HG03521 (cell line): ENCODE measurements around the gene SNAP25.

Experiments
- ATAC-seq: cut with Tn5 transposase; IDR thresholded peaks from one replicate; pipeline ENCODE4 v1.9.1; 2021; ENCODE audit warnings: mild to moderate bottlenecking, moderate library complexity; ENCODE audit not compliant: unreplicated experiment

SNAP25 gene

DNA sequence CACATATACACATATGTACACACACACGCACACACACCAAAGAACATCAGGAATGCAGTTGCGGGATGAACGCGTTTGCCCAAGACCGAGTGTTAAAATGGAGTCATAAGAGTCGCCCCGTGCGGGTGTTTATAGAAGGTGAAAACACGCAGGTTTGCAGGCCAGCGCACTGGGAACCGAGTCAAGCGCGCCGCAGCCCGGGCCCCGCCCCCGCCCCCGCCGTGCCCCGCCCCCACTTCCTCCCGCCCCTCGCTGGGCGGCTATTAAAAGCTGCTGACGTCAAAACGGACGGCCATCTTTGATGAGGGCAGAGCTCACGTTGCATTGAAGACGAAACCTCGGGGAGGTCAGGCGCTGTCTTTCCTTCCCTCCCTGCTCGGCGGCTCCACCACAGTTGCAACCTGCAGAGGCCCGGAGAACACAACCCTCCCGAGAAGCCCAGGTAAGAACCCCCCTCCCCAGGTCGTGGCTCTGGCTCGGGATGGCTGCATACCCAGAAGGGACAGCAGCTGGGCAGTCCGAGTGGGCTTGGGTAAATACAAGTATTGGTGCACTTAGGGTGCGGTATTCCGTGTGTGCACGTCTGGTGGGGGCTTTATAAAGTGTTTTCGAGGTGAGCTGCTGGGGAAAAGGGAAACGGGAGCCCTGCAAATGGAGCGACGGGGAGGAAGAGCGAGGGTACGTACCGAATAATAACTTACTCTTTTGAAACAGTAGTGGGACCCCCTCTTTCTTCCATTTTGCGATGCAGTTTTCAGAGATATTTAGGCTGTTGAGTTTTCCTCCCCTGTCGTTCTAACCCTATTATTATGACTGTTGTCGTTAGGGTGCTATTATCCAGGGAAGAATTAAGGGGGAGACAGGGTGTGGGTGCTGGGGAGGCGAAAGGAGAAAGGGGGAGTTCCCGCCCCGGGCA, at the start of gene SNAP25:
Gene SNAP25 (plus strand): TSS at position 295 of the 916 bp plus-strand sequence. CDS start 56,662 bp downstream, outside the sequence.
- no peak for ATAC-seq

DNA sequence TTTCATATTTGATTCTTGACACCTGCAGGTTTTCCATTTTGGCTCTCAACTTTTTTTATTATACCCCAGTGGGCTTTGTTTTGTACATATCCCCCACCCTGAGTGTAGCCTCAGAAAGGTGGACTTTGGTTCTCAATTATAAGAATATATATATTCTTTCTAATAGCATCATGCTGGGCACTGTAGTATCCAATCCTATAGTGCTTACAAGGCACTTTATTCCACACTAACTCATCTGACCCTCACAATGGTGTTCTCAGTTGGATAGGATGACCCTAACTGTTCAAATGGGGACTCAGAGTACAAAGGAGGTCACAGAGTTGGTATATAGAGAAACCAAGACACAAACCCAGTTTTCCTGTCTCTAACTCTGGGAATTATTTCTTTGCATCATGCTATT, 48.9 kb upstream of the SNAP25 start:
- no peak for ATAC-seq

DNA sequence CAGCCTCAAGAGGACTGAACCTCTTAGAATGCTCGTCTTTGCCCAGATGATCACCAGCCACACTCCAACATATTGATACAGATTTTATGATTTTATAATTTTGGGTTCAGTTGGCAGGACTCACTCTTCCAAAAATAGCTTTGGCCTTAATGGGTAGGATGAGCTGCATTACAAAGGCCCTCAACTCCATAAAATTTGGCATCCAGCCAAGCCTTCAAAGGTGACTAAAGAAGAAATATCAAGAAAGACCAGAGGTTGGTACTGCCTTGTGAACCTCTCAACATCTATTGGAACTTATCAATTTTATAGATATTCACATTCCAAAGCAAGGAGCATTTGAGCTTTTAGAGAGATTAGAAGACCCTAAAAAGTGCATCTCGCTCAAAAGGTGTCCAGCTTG, 48.4 kb upstream of the SNAP25 start:
- ATAC-seq: no peak

DNA sequence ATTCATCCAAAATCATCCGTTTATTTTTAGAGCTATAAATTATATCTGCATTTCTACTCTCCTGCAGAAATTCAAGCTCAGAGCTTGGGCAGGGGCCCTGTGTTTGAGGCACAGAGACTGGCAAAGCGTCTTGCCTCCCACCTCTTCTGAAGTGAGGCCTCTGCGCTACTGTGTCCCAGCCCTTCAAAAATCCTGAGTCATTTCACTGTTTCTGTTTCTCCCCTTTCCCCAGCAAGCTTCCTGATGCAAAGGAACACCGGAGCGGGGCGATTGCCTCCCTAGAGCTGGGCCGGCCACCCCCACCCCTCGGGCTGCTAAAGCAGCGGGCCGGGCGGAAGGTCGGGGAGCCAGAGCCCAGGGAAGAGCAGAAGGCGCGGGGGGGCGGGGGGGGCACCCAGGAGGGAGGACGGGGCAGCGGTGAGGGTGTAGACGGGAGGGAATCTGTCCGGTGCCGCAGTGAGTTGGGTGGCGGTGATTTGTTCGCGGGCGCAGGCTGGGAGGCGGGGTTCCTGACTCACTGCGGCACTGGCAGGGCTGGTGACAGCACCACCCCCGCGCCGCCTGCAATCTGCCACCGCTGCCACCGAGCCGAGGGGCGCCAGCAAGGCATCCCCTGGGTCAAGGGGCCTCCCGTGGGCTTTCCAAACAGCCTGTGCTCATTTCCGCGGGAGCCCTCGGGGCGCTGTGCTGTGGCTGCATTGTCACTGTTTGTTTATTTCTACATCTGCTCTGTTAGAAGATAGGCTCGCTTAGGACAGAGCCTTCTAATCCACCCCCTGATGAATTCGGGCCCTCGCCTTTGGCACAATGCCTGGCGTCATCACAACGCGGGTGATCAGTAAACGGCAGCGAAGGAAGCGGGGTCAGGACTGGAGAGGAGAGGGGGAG, 46.5 kb upstream of the SNAP25 start:
- no peak for ATAC-seq

DNA sequence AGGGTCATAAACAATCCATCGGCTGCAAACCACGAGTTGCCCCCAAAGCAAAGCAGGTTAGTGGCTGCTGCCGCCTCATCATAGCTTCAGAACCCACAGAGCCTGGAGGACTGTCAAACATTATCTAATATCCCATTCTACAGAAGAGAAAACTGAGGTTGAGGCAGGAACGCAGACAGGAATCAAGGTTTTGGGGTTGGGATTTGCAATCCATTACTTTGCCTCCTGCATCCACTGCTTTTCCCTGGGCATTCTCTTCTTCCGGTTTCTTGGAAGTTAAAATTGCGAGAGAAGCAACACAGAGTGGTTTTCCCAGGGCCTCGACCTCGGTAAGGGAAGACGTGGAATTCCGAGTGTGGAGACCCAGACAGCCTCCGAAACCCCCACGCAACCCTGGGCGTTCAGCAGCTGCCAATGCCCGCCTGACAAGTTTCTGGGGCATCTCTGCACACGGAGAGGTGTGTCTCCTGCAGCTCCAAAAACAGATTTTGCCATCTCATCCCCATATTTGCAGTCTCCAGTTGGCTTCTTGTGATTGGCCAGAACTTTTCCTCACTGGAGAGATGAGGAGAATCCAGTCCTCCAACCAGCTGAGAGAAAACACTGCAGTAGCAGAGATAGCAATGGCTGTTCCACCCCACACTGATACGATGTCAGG, 45.5 kb upstream of the SNAP25 start:
- no peak for ATAC-seq

DNA sequence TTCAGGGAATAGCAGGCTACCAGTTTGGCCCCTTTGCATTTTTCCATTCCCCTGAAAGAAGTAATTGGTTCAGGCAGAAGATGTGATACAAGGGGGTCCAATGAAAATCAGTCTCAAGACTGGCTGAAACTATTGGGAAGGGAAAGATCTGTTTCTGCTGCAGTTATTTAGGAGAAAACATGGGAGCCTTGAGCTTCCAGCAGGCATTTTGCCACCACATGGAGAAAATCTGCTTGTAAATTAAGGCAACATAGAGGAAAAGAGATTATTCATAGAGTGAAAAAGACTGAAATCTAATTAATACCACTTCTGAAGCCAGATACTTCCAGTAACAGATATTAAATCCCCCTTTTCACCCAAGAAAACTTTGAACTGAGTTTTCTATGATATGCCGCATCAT, 44.2 kb upstream of the SNAP25 start:
- no peak for ATAC-seq

DNA sequence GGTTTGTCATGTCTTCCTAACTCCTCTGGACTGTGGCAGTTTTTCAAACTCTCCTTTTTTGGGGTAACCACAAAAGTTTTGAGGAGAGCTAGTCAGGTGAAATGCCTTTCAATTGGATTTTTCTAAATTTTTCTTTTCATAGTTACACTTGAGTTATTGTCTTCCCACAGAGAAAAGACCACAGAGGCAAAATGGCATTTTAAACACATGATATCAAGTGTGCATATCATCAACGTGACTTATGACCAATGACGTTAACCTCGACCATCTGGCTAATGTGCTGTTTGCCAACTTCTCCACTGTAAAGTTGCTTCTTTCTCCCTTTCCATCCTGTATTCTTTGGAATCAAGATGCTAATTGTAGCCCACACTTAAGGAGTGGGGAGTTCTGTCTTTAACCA, 41.3 kb upstream of the SNAP25 start:
- no peak for ATAC-seq

DNA sequence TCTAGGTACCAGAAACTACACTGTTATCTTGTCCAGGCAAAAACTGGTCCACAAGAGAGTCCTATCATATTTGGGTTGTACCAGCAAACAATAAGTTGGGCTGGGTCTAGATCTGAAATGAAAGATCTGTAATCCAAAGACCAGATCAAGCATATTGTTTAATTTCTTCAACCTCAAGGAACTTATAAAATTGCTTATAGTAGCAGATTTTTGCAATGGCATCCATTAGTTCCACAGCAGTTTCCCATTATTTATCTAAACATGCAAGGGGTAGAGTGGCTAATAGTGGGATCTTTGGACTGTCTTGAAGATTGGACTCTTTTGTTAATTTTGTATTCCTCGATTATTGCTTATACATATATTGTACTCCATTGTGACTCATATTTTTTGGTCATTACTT, 40.5 kb upstream of the SNAP25 start:
- no peak for ATAC-seq

DNA sequence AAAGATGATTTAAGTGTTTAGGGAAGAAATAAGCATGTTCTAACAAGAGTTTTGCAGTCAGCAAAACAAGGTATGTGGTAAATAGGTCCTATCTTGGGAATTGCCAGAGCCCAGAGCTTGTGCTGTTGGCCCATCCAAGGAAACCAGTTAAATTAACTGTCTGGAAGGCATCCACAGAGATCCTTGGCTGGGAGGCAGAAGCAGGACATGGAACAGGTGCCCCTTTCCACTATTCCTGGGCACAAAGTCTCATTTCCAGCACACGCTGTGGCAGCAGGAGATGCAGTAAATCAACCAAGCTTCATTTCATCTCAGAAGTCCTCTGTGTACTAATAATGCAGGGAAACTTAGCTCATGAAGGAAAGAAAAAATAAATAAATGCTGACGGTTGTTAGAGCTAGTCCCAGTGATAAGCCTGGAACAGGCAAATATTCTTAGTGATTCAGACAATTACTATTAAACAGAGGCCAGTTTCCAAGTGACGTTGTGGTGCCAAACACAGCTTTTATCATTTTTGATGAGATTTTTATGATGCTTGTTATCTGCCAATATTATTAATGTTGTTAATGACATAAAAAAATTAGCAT, 39.8 kb upstream of the SNAP25 start:
- no peak for ATAC-seq

DNA sequence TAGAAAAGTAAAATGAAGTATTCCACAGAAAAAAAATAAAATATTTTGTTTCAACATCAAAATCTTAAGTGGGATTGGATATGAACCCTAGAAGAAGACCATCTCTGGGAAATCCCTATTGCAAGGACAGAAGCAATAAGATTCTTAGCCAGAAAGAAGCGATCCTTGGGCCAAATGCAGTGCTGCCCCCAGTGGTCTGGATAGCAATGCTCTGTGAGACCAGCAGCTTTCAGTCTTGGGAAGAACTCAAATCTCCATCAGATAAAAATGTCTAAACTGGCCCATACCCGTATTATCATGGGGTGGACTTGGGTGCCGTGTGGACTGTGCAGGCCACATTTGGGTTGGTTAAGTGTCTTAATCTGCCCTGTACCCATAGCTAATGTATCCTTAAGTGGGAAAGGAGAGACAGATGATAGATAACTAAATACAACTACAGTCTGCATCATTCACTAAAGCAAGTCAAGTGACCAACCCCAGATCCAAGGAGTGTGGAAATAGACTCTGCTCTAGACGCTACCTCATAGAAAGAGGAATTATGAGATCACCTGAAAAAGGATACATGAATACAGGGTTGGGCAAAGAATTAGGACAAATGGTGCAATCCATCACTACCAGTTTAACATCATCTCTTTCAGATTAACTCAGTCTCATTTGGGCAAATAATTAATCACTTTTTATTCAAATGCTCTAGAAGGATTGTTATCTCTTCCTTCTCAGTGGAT, 38.9 kb upstream of the SNAP25 start:
- no peak for ATAC-seq

DNA sequence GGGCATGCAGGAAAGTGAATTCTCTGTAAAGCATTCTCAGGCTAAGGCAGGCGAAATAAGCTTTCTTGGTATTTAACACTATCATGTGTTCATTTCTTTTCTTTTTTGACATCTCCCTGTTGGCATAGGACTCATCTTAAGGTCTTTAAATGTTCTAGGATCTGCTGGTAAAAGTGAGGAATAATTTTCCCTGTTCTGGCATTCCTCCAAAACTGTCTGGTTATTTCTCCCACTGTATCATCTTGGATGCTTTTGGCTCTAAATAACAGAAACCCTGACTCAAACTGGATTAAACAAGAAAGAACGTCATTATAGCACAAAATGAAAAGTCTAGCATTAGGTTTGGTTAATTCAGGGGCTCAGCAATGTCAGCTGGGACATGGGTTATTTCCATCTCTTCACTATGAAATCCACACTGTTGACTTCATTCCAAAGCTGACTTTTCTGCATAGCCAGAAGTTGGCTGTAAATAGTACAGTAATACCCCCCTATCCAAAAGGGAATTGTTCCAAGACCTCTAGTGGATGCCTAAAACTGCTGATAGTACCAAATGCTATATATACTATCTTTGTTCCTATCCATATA, 37.9 kb upstream of the SNAP25 start:
- no peak for ATAC-seq

DNA sequence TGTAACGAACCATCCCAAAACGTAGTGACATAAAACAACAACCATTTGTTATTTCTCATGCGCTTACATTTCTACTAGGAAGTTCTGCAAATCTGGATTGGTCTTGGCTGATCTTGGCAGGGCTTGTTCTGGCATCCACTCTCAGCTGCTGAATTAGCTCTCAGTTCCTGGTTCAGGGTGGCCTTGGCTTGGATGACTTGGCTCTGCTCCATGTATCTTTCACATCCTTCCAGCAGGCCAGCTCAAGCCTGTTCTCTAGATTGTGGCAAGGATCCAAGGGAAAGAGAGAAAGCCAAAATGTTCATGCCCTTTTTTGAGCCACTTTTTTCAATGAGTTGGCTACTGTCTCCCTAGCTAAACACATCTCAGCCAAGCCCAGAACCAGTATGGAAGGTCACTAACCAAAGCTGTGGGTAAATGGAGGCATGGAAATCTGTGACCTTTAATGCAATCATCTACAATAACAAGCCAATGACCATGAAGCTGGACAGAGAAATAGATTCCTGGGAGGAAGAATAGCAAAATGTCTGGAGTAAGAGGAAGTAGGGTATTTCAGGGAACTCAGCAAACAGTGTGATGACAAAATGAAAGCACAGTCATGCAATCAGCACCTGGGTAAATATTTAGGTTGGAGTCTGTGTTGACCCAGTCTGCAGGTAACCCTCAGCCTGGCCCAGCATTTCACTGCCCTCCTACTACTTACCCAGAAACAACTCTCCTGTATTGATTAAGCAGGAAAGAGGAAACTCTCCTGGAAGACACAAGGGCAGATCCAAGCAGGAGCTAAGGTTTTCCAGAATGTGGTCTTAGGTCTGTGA, 32.7 kb upstream of the SNAP25 start:
- no peak for ATAC-seq

DNA sequence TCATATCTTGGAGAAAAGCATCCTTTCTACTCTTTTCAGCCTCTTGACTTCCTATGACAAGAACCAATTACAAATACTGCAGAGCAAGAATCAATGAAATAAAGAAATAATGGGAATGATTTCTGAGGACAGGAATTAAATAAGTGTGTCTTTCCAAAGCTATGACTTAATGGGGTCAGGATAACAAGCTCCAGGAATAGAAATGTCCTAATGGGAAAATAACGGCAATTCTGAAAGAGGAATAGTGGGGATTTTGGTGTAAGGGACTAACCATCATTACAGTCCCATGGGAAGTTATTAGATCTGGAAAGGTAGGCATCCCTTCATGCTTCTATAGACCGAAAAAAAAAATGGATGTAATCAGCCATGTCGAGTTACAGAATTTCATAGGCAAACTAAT, 28.2 kb upstream of the SNAP25 start:
- no peak for ATAC-seq

DNA sequence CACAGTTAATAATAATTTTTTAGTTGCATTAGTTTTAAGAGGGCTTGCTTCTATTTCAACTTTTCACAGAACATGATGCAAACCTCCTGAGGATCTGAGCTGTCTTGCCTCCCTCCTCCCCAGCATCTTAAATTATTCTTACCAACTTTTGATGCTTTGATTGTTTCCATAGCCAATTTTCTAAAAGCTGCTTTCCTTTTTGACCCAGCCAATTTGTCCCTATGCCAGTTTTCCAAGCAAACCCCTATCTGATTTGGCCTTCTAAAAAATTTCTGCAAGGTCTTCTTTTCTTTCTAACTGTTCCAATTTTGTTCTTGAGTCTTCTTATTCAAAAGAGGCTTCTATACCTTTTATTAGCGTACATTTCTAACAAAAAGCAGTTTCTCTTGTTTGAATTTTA, 26.5 kb upstream of the SNAP25 start:
- no peak for ATAC-seq

DNA sequence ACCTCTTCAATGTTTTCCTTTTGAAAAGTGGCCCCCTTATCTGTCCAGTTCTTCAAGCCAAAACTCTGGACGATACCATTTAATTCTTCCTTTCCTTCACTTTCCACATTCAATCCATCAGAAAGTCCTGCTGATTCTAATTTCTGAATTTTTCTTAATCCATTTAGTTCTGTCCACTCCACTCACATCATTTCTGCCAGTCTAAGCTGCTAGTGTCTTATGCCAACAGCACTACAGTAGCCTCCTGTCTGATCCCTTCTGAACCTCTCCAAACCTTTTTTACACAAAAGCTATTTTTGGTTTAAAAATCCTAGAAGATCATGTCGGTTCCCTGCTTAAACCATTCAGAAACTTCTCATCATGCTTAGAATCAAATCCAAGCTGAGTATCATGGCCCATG, 24.5 kb upstream of the SNAP25 start:
- ATAC-seq: no peak

DNA sequence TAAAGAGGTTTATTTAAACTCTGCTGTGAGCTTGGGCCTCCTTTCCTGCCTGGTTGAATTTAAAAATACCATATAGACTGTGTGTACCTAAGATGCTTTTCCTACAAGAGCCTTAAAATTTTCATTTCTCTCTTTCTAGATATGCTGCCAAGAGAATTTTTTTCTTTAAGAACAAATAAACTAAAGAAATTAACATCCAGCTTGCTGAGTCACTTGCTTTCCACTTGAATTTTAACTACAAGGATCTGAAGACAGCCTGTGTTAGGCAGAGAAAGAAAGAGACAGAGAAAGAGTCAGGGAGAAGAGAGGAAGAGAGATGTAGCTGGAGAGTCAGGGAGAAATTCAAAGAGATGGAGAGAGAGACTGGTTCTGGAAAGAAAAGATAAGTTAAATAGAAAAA, 18.3 kb upstream of the SNAP25 start:
- no peak for ATAC-seq

DNA sequence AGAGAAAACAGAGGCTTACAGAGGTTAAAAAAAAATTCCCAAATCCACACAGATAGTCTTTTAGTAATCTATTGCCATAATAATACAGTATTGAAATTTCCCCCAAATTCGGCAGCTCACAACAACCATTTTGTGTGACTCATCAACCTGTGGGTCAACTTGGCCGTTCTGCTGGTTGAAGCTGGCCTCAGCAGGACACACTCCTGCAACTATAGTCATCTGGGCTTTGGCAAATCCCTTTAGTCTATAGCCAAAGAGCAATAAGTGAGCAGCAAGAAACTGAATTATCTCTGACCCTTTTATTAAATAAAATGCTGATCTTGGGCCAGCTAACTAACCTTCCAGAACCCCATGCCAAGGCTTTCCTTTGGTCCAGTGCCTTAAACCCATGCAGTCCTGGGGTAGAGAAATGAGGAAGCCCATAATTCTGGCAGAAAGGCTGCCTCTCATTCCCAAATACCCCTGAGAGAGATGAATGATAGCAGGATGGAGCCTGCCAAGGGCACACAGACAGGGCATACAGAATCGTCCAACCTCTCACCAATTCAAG, 17.2 kb upstream of the SNAP25 start:
- ATAC-seq: no peak

DNA sequence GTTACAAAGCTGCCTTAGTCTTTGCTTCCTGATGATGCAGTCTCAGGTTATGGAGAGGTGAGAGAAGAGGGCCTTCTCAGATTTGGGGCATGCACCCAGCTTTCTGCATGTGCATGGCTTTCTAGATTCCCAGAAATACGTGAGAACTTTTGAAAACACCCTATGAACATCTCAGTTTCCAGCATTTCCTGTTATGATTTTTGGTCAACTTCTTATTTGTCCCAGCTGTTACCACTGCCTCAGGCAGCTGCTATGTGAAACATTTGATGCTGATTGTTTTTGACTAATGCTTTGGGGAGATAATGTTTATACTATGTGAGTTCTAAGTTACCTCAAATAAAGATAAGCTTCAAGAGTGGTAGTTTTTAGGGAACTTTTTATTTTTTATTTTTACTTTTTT, 9.5 kb upstream of the SNAP25 start:
- no peak for ATAC-seq

DNA sequence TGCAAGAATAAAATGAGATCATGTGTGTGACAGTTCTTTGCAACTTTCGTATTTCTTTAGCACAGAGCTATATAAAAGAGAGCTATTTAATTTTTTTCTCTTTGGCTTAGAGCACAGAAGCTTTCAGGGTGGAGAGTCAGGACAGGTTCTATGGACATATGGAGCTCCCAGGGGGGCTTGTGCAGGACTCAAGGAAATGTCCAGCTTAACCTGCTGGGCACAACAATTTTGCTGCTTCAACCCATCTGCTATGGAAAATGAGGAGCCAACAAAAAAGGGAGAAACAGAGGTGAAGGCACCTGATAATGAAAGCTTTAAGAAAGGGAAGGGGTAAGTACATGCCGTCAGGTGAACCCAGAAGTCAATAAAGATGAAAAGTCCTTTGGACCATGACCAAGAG, 5.1 kb upstream of the SNAP25 start:
- ATAC-seq: no peak
